Adrenal gland (tissue), 12 donors: ENCODE measurements around the gene TXNDC11. TPM values are rescaled to one million over a fixed set of nuclear protein-coding genes. Genes with fewer than 3 reads are reported as not detected.

Experiments
- DNase-seq, 7 donors: peaks; one replicate each; pipeline ENCODE4 v3.0.0-alpha.2; 2019 to 2020
- H3K27ac ChIP-seq, 5 donors: fragments of 200-600 bp; sonication (generic) in 4 of 5; 1 replicate in 3 of 5; 2 replicates in 2 of 5; pipeline versions ENCODE4 v1.5.1 to v1.8.0; 2016 to 2020; ENCODE audit warnings: mild to moderate bottlenecking in 1 of 5
- H3K27me3 ChIP-seq: fragments of 200-600 bp; 2 replicates; pipeline ENCODE4 v1.8.0; 2021
- H3K36me3 ChIP-seq, 2 donors: fragments of 200-600 bp; replicated peaks in 1 of 2; 1 replicate in 1 of 2; 2 replicates in 1 of 2; pipeline versions ENCODE4 v1.5.1 to v1.8.0; 2018 to 2022
- H3K4me1 ChIP-seq, 2 donors: fragments of 200-600 bp; replicated peaks in 1 of 2; 1 replicate in 1 of 2; 2 replicates in 1 of 2; pipeline versions ENCODE4 v1.5.1 to v1.8.0; 2018 to 2021
- H3K4me3 ChIP-seq, 4 donors: fragments of 200-600 bp; sonication (generic) in 3 of 4; one replicate each; pipeline ENCODE4 v1.5.1; 2016 to 2018
- H3K9me3 ChIP-seq, 3 donors: fragments of 200-600 bp; sonication (generic) in 1 of 3; replicated peaks in 1 of 3; 1 replicate in 2 of 3; 2 replicates in 1 of 3; pipeline versions ENCODE4 v1.5.1 to v1.8.0; 2016 to 2021
- CTCF ChIP-seq, 6 experiments: fragments of 450-650 bp in 4 of 6; fragments of 200-600 bp in 2 of 6; sonication (generic) in 1 of 6; IDR thresholded peaks; 1 replicate in 5 of 6; 2 replicates in 1 of 6; pipeline versions ENCODE4 v1.5.1 to v1.8.0; 2016 to 2021; ENCODE audit warnings: antibody characterized with exemption in 6 of 6, mild to moderate bottlenecking in 2 of 6, moderate library complexity in 1 of 6
- POLR2A ChIP-seq, 2 donors: fragments of 450-650 bp; IDR thresholded peaks; one replicate each; pipeline ENCODE4 v1.6.1; 2017; ENCODE audit warnings: antibody characterized with exemption in 2 of 2, mild to moderate bottlenecking in 2 of 2, moderate library complexity in 1 of 2
- WGBS, 4 donors: extraction: QIAGEN DNeasy Blood & Tissue Kit in 2 of 4; methylation state at CpG; one replicate each; pipeline versions ENCODE4 v1.1.5 to v1.1.7; 2013 to 2017; 5-methylcytosine and 5-hydroxymethylcytosine counted together
- intact Hi-C, 2 donors: fragments of 100-400 bp; cut with DNase I; formaldehyde crosslinking; loops; one replicate each; pipeline versions ENCODE4 v1.14.1 to v1.15.0; 2022 to 2023
- polyA plus RNA-seq, 3 donors: library from polyadenylated mRNA; stranded (reverse); fragments of 200-250 nt in 2 of 3; fragments of 350-450 nt in 1 of 3; fragmentation: Illumina TruSeq in 1 of 3; extraction: RNeasy Lipid Tissue Mini Kit (QIAGEN cat#74804) in 1 of 3; gene quantifications; one replicate each; pipeline ENCODE4 v1.2.3, GENCODE V29; 2013 to 2014
- total RNA-seq, 9 donors: library from RNA; depleted of rRNA in 4 of 9; stranded (reverse); fragments of >200 nt in 4 of 9; fragments of 120-200 nt in 1 of 9; fragmentation: NEBNext Ultra II Directional in 1 of 9; extraction: Animal tissue kit (Norgen Biotek cat#: 25700) in 1 of 9; gene quantifications; one replicate each; pipeline versions ENCODE4 v1.1.0 to v1.2.4, GENCODE V29; 2013 to 2023
- donor health status: healthy with polysubstance abuse.
- donor health status: Bipolar disorder and iron deficiency.
- donor health status: DM: yes; HTN: yes; CAD: no.
- donor health status: DM: no; HTN: no; CAD: no.
- donor health status: DM: no; HTN: no; CAD: no.
- donor health status: DM: yes; HTN: yes; CAD: no.

TXNDC11 gene
- total and polyA plus RNA-seq, 12 donors = 33.5 to 78.1 (median 50.4) TPM

- H3K36me3 ChIP-seq = no peaks in the 10 kb centered on the region
- no peak for DNase-seq
- H3K27me3 ChIP-seq = no peaks in the 10 kb centered on the region
- WGBS, 4 donors = 72 to 83% (median 79%) methylated on average over 1 to 3 of the region's 3 CpGs
- intact Hi-C loops = no loop called here
- peaks cover 0 to 6% of the 10 kb centered on the region in 2 donors for H3K4me1 ChIP-seq
- H3K9me3 ChIP-seq = no peaks in the 10 kb centered on the region
- no peak for TF ChIP-seq CTCF (IDR thresholded peaks at IDR 0.05)
- no peak for TF ChIP-seq POLR2A (IDR thresholded peaks at IDR 0.05)
- H3K27ac ChIP-seq = peak overlapping the region in 3 of 5 donors; percentile 60 to 88 (median 78)
- H3K4me3 ChIP-seq = no peak overlapping the region
Measured at GRCh38 chr16:11633113-11633512, 109.5 kb downstream of the TXNDC11 start.

- H3K9me3 ChIP-seq = no peaks in the 10 kb centered on the region
- TF ChIP-seq CTCF (IDR thresholded peaks at IDR 0.05) (no peak), POLR2A (IDR thresholded peaks at IDR 0.05) (no peak)
- DNase-seq = peak; percentile 50 to 83 (median 65)
- no peaks in the 10 kb centered on the region for H3K27me3 ChIP-seq
- no peak overlapping the region for H3K4me3 ChIP-seq
- intact Hi-C loops = no loop called here
- 51 to 73% (median 58%) methylated on average over 13 to 15 of the region's 15 CpGs for WGBS, 4 donors
- peaks cover 0 to 6% of the 10 kb centered on the region in 2 donors for H3K4me1 ChIP-seq
- no peaks in the 10 kb centered on the region for H3K36me3 ChIP-seq
- peak overlapping the region in 4 of 5 donors; percentile 60 to 88 (median 72) for H3K27ac ChIP-seq
Measured at GRCh38 chr16:11632455-11632939, 110.2 kb downstream of the TXNDC11 start.

- no peak for DNase-seq
- Histone ChIP-seq H3K27ac (no peak overlapping the region), H3K4me3 (no peak overlapping the region), H3K9me3 (no peaks in the 10 kb centered on the region), H3K4me1 (peaks cover 0 to 6% of the 10 kb centered on the region in 2 donors), H3K27me3 (no peaks in the 10 kb centered on the region), H3K36me3 (no peaks in the 10 kb centered on the region)
- no peak for TF ChIP-seq POLR2A (IDR thresholded peaks at IDR 0.05)
- TF ChIP-seq CTCF (IDR thresholded peaks at IDR 0.05) = no peak
- intact Hi-C loops = no loop called here
- 87 to 92% (median 91%) methylated on average over 6 to 7 of the region's 7 CpGs for WGBS, 4 donors
Measured at GRCh38 chr16:11631214-11631613, 111.4 kb downstream of the TXNDC11 start.

- H3K4me1 ChIP-seq = peaks cover 0 to 6% of the 10 kb centered on the region in 2 donors
- H3K27ac ChIP-seq = no peak overlapping the region
- no peak overlapping the region for H3K4me3 ChIP-seq
- intact Hi-C loops = no loop called here
- H3K9me3 ChIP-seq = no peaks in the 10 kb centered on the region
- no peak for DNase-seq
- no peak for TF ChIP-seq CTCF (IDR thresholded peaks at IDR 0.05)
- H3K27me3 ChIP-seq = no peaks in the 10 kb centered on the region
- WGBS, 4 donors = 88 to 95% (median 94%) methylated on average over 6 of the region's 6 CpGs
- H3K36me3 ChIP-seq = no peaks in the 10 kb centered on the region
Measured at GRCh38 chr16:11630768-11631056, 111.9 kb downstream of the TXNDC11 start.
